ENCODE data around the gene CD74.

CD74 gene

DNA sequence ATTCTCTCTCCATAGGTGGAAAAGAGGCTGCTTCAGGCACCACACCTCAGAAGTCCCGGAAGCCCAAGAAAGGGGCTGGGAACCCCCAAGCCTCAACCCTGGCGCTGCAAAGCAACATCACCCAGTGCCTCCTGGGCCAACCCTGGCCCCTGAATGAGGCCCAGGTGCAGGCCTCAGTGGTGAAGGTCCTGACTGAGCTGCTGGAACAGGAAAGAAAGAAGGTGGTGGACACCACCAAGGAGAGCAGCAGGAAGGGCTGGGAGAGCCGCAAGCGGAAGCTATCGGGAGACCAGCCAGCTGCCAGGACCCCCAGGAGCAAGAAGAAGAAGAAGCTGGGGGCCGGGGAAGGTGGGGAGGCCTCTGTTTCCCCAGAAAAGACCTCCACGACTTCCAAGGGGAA lies 16.4 kb downstream of the CD74 start:
- no peak for DNase-seq

DNA sequence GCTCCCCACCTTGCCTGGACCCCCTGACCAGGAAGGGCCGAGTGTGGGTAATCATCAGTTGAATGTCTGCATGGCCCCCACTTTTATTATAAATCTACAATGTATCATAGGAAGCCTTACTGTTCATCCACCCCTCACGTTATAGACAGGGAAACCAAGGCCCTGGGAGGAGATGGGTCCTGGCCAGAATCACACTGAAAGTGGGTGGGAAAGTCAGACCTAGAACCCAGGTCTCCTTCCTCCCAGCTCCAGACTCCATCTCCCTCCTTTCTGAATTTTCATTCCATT lies 17.1 kb downstream of the CD74 start:
- DNase-seq: no peak

DNA sequence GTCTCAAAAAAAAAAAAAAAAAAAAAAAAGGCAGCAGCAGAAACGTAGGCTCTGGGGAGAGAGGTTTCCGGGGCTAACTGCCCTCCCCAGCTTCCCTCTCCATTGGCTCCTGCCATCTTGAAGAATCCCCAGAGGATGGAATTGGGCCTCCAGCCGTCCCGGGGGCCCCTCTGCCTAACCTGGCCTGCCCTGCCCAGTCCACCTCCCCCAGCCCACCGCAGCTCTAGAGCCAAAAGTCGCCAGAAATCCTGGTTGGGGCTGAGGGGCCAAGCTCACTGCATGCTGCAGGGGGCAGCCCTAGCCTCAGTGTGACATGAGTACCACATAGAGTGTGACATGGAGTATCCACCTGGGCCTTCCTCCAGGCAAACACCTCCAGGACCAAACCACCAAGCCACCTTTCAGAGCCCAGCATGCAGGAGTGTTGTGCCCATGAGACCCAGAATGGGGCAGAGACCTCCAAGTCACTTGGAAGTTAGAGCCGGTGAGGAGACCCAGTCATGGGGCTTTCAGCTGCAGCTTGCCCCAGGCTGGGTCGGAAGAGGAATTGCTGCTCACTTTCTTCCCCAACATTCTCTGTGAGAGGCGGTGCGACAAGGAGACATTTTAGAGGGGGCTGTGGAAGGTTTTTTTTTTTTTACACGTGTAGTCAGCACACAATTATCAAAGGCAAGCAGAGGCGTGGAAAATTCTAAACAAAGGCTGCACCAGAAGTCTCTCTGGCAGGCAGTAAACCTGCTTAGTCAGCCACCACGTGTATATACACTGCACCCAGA lies 17.6 kb downstream of the CD74 start:
- DNase-seq: no peak

DNA sequence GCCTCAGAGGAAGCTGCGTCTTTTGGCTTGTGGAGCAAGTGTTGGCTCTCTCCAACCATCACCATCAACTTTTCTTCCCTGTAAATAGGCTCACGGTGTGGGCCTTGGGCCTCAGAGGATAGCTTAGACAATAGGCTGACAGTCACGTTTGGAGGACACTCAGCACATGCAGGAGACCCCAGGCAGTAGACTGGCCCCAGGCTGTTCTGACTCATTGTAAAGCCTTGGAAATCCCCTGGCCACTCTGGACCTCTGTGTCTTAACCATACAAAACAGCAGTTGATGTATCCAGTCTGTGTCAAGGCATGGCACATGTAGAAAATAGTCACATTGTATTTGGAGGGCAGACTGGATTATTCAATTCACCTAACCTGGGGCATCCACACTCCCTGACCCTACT lies 18.6 kb downstream of the CD74 start:
- peak; percentile 40 to 57 (median 51) for DNase-seq

DNA sequence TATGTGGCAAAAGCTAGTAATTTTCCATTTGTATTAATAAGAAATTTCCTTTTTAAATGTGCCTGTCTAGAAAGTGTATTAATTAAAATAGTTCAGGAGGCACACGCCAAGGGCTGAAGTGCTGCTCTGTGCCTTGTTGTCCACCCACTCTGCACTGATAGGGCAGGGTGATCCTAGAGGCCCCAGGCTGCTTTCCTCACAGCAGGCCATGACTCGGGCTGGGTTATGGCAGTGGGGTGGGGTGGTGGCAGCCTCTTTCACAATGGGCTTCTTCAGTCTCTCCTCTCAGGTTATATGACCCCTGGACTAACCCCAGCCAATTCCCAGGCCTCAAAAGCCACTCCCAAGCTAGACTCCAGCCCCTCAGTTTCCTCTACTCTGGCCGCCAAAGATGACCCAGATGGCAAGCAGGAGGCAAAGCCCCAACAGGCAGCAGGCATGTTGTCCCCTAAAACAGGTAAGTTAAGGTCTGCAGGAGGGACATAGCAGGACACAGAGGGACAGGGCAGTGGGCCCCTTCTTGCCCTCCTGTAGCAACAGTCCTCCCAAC lies 19.5 kb downstream of the CD74 start:
- DNase-seq: no peak

DNA sequence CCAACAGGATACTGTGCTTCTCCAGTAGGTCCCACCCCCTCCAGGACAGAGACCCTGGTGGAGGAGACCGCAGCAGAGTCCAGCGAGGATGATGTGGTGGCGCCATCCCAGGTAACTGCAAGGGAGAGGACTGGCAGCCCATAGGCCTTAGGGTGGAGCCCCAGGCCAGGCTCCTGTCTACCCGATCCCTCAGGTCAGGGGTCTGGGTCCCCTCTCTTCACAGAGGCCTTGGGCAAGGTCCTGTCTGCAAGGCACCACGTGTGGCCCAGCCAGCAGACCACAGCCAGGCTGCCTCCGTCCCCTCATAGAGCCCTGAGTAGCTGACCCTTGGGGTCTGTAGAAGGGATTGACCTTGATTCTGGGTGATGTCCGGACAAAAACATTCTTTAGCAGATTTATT lies 20.0 kb downstream of the CD74 start:
- no peak for DNase-seq

DNA sequence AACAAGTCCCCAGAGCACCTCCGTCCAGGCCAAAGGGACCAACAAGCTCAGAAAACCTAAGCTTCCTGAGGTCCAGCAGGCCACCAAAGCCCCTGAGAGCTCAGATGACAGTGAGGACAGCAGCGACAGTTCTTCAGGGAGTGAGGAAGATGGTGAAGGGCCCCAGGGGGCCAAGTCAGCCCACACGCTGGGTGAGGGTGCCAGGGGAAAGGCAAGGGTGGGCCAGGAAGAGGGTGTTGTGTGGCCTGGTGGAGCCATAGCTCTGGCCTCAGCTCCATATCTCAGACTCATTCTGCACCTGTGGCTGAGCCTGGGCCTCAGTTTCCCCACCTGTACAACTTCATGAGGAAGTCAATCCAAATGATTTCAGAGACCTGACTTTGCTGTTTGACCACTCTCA lies 20.7 kb downstream of the CD74 start:
- DNase-seq: no peak

DNA sequence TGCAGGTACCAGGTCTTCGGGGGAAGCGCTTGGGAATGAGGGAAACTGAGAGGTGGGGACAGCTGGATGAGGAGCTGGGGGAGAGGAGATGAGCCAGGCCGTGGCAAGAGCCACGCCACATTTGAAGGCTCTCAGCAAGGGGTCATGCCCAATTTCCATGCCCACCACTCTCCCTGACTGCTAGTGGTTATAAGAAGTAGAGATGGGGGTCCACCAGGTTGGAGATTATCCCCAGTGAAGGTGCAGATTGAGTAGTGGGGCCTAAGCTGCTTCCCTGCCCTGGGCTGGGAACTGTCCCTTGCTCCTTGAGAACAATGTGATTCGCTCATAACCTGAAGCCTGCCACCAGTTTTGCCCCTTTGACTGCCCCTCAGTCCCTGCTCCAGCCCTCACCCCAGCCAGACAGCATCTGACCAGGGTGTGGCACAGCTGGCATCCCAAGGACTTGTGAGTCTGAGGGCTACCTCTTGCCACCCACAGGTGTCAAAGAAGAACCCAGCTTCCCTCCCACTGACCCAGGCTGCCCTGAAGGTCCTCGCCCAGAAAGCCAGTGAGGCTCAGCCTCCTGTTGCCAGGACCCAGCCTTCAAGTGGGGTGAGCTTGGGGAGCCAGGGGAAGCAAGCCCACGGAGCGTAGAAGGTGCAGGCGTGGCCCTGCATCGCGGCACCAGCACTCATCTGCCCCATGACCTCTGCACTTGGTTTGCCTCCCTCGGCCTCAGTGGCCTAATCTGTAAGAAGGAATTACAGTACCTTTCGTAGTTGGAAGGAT lies 21.5 kb downstream of the CD74 start:
- DNase-seq: no peak

DNA sequence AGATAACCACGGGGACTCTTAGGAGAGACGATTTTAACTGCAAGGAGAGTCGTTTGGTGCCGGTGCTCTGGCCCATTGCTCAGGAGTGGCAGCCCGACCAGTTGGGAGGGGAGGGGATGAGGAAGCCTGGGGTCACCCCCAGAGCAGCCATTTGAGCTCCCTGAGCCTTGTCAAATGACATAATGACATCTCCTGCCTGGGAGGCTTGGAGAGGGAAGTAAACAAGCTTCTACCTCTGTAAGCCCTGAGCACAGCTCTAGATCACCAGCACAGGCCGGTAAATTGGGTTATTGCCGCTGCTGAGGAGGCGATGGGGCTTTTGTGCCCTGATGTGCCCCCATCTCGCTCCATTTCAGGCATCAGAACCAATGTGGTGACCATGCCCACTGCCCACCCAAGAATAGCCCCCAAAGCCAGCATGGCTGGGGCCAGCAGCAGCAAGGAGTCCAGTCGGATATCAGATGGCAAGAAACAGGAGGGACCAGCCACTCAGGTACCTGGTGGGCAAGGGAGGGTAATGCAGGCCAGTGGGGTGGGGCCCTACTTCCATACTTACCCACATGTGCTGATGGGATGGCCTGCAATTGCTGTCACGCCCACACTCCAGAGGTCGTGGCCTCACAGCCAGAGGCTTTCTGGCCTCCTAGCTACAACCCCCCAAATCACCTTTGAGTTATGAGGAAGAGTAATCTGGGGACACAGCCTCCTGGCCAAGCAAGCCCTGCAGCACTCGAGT lies 23.0 kb downstream of the CD74 start:
- no peak for DNase-seq

DNA sequence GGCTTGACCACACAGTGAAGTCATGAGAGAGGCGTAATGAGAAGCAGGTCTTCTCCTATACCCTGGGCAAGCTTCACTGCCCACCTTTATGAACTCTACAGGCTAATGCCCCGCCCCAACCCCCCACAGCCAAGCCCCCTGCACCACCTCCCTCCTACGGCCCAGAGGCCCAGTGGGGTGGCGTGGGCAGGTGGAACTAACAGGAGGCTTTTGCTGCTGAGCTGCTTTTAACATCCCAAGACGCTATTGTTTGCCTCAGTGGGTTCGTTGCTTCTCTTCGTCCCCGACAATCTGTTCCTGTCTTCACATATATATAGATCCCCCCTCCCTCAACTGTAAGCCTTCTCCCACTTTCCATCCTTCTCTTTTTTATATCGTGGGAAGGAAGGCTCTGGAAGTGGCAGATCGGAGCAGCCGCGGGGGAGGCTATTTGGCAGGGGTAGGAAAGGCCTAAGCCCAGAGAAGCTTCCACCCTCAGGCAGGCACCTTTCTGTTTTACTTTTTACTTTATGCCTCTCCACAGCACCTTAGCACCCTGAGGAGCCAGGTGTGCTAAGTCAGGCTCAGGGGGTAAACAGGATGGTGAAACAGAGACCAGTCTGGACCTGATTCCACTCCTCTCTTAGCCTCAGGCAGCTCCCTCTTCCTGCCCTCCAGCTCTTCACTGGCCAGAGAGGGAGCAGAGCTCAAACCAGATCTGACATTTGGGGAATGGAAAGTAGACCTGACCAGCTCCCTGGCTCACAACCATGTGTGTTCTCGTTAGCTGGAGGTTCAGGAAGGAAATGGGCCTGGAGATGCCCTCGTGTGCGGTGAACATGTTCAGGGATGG lies 26.5 kb downstream of the CD74 start:
- no peak for DNase-seq

DNA sequence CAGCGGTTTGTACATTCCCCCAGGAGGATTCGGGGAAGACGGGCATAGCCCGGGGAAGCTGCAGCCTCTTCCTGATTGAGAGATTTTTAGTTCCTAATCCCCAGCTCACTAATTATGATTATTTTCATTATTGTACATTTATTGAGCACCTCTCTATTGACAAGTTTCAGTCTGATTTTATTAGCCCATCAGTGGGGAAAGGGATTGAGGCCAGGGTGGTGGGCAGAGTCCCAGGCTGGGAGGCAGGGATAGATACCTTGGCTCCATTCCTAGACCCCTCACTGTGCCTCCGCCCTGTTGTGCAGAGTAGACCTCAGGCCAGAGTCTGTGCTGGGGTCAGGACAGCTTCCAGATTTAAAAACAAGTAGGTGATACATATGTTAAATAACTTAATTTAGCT lies 28.0 kb downstream of the CD74 start:
- no peak for DNase-seq

DNA sequence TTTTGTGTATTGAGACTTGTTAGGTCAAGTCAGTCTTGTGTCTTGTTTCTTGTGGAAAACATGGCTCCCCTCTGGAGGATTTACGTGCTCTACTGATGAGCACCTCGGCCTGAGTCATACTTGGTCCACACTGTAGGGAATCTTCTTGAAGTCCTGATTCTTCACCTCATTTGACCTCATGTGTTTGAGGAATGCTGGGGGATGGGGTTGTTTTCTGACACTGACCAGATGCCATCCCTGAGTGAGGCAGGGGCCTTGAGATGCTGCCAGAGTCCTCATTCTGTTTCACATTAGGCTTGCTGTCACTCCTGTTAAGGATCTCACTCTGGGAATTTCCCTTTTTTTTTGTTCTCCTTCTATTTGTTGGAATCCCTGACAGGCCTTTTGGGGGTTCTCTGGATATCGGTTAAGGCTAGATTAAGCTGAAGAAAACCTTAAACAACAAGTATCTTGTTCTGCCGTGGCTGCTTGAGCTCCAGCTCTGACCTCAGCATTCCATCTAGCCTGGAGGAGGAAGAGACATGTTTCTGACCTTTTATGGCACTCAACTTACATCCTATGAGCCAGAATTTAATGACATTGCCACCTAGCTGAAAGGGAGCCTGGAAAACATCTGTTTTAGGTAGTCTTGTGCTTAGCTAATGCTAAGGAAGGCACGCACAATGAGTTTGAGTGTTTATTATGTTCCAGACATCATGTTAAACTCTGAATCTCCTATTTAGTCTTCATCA lies 34.6 kb downstream of the CD74 start:
- DNase-seq: no peak

DNA sequence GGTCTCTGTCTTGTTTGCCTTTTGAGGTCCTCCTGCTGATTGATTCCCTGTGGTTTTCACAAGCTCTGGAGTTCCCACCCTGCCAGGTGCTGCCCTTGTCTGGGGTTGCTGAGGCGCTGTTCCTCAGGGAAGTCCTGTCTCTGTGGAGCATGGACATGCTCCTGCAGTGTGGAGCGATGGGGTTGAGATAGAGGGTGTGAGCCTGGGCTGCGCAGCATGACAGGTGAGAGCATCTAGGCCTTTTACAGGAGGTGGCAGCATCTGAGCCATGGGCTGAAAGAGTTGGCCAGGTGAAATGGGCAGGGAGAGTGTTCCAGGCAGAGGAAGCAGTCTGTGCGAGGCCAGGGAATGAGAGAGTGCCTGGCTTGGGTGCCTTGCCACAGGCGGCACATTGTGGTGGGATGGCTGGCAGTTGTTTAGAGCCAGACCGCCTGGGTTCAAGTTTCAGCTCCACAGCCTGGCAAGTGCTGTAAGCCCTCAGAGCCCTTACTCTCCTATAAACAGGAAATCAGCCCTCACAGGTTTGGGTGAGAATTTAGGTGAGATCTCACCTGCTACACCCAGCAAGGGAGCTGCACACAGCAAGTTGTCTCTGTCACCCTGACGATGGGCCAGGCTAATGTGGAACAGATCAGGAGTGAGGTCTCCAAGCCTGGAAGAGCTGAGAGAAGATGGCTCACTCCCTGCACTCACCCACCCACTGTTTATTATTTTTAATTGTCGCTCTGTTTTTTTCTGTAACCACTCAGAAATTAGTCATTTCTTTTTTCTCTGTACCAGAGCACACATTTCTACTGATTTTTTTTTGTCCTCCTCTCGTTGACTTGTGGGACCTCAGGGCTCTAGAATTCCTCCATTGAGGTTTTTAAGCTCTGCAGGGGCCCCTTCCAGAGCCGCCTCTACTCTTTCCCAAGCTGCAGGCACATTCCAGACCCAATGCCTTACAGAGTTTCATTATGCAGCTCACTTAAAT lies 35.6 kb downstream of the CD74 start:
- no peak for DNase-seq

DNA sequence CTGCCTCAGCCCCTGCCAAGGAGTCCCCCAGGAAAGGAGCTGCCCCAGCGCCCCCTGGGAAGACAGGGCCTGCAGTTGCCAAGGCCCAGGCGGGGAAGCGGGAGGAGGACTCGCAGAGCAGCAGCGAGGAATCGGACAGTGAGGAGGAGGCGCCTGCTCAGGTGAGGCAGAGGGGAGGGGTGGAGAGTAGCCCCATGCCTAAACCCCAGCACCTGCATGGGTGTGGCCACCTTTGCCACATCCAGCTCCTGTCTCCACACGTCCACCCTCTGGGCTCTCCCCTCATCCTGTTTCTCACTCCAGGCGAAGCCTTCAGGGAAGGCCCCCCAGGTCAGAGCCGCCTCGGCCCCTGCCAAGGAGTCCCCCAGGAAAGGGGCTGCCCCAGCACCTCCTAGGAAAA lies 38.1 kb downstream of the CD74 start:
- no peak for DNase-seq

DNA sequence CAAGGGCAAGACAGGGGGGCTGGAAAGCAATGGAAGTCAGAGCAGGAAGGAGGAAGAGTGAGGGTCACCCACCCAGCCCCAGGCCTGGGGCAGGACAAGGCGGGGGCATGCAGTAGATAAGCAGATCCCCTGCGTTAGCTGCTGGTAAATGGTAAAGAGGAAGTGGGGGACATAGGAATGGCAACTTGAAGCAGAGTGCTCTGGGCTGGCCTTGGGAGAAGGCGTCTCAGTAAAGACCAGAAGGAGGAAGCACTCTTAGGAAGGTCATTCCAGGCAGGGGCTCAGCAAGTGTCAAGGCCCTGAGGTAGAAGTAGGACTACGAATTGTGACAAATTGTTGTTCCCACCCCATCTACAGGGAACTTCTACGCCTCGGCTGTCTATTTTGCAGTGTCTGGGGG lies 40.1 kb downstream of the CD74 start:
- peak in 1 of 3 donors; percentile 41 for DNase-seq

DNA sequence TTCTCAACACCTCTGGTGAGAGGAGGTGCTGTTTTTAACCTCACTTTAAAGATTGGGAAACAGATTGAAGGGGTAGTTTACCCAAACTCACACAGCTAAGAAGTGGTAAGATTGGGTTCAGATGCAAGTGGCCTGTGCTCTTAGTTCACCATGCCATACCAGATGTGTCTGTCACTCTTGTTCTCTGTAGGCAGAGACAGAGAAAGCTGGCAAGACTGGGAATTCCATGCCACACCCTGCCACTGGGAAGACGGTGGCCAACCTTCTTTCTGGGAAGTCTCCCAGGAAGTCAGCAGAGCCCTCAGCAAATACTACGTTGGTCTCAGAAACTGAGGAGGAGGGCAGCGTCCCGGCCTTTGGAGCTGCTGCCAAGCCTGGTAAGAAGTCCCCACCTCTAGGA lies 44.2 kb downstream of the CD74 start:
- no peak for DNase-seq

DNA sequence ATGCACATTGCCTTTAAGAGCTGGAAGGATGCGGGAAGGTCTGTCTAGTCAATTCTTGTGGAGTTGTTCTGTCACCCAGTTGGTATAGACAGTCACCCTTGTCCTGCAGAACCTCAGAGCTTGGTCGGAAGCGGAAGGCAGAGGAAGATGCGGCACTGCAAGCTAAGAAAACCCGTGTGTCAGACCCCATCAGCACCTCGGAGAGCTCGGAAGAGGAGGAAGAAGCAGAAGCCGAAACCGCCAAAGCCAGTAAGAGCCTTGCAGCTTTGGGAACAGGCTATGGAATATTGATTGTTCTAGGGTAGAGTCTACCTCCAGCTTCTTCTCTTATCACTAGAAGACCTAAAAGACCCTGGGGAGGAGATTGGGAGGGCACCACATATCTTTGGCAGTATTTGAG lies 48.7 kb downstream of the CD74 start:
- DNase-seq: no peak

DNA sequence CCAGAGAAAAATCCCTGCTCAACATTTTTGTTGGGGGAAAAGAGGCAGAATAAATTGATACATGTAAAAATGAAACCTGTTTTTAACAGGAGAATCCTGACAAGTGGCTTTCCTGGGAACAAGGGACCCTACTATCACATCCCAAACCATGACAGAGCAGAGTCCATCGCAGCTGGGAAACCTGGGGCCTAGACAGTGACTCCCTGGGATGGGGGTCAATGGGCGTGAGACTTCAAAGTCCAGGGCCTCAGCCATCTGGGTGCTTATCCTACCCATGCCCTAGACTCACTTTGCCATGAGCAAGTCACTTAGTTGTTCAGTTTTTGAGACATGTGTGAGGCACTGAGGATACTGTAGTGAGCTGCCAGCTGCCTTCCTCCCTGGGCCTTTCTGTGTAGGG lies 49.5 kb downstream of the CD74 start:
- no peak for DNase-seq

DNA sequence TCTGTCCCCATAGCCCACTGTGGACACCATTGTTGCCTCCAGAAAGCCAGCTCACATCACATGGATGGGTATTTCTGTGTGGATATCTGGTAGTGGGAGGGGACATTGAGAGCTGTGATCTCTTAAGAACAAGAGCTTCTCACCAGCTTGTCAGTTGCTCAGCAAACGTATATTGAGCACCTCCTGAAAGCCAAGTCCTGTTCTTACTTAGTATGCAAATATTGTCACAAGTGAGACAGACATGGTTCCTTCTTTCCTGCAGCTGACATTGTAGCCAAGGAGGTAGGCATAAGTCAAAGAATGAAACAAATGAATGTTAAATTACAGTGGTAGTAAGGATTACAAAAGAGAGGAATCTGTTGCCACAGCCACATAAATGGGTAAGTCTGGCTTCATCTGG lies 51.4 kb downstream of the CD74 start:
- no peak for DNase-seq

DNA sequence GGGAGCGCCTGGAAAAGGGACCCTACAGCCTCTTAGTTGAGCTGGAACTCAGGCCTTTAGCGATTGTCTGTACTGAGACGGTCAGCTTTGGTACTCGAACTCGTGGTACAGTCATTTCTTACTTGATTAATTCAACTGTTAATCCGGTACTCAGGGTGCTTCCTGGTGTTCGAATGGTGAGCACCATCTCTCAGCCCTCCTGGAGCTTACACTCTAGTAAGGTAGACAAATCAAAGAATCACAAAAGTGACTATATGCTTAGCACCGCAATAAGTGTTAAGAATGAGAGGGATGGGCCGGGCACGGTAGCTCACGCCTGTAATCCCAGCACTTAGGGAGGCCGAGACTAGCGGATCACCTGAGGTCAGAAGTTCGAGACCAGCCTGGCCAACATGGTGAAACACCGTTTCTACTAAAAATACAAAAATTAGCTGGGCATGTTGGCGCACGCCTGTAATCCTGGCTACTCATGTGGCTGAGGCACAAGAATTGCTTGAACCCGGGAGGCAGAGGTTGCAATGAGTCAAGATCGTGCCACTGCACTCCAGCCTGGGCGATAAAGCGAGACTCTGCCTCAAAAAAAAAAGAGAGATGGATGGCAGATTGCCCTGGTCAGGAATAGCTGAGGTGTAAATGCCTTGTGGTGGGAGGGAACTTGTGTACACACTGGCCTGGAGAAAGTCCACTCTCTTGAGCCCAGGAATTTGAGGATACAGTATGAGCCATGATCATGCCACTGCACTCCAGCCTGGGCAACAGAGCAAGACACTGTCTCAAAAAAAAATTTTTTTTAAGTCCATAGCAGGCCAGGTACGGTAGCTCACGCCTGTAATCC lies 54.2 kb downstream of the CD74 start:
- no peak for DNase-seq
